AG09309 (cell line): ENCODE results near the gene LRRC4C.

Experiments
- DNase-seq: peaks from one replicate; pipeline ENCODE4 v3.0.0-alpha.2; 2010; ENCODE audit warnings: low read depth
- H3K4me3 ChIP-seq: 2 replicates; pipeline ENCODE4 v1.5.1; 2011; ENCODE audit warnings: mild to moderate bottlenecking, low read depth, low read length, moderate library complexity; ENCODE audit not compliant: control insufficient read depth
- TF ChIP-seq, protein P1 (sequence below): IDR thresholded peaks from 2 replicates; pipeline ENCODE4 v1.5.1; 2011; ENCODE audit warnings: mild to moderate bottlenecking, low read depth, low read length, inconsistent platforms; ENCODE audit not compliant: insufficient read depth, control insufficient read depth; ENCODE audit errors: missing control alignments

The LRRC4C gene

GRCh38 chr11:40129266-40129665 lies 1330.2 kb downstream of the LRRC4C start:
- DNase-seq = no peak
- no peak overlapping the region for H3K4me3 ChIP-seq
- TF ChIP-seq, protein P1, sequence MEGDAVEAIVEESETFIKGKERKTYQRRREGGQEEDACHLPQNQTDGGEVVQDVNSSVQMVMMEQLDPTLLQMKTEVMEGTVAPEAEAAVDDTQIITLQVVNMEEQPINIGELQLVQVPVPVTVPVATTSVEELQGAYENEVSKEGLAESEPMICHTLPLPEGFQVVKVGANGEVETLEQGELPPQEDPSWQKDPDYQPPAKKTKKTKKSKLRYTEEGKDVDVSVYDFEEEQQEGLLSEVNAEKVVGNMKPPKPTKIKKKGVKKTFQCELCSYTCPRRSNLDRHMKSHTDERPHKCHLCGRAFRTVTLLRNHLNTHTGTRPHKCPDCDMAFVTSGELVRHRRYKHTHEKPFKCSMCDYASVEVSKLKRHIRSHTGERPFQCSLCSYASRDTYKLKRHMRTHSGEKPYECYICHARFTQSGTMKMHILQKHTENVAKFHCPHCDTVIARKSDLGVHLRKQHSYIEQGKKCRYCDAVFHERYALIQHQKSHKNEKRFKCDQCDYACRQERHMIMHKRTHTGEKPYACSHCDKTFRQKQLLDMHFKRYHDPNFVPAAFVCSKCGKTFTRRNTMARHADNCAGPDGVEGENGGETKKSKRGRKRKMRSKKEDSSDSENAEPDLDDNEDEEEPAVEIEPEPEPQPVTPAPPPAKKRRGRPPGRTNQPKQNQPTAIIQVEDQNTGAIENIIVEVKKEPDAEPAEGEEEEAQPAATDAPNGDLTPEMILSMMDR = no peak

DNA sequence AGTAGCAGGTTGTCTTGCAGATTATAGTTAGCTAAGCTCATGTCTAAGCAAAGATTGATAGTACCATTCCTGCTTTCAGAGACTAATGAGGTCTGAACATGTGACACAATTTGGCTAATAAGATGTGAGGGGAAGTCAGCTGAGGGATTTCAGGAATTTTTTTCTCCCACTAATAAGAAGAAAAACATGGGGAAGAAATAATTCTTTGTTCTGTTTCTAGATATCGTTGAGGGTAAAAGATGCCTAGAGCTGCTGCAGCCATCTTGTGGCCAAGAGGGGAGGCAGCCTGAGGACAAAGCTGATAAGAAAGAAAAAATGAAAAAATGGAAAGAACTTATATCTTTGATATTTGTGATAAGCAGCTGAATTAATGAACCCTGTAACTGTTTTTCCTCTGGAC lies 1334.4 kb downstream of the LRRC4C start:
- no peak overlapping the region for H3K4me3 ChIP-seq
- DNase-seq = no peak
- TF ChIP-seq, protein P1 = no peak

DNA sequence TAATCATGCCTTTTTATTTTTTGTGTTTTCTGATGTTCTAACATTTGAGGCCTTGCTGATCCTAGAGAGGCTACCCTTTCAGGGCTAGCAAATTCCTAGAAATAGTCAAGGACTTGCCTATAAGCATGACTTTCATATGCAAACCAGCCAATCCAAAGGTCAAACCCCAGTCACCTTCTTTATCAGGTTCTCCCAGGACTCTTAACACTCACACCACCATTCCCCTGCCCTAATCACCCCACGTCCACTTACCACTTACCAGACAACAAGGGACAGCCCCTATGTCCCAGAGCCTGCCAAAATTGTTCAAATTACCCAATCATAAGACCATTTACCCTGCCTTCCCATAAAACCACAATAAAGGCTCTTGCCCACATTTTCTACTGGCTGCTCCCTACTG lies 1339.8 kb downstream of the LRRC4C start:
- TF ChIP-seq, protein P1 = no peak
- H3K4me3 ChIP-seq = no peak overlapping the region
- DNase-seq = no peak

GRCh38 chr11:40118780-40119179 lies 1340.7 kb downstream of the LRRC4C start:
- TF ChIP-seq, protein P1 = no peak
- no peak for DNase-seq
- no peak overlapping the region for H3K4me3 ChIP-seq

- TF ChIP-seq, protein P1 = no peak
- no peak overlapping the region for H3K4me3 ChIP-seq
- no peak for DNase-seq
Observed at GRCh38 chr11:40118026-40118425, 1341.4 kb downstream of the LRRC4C start.

DNA sequence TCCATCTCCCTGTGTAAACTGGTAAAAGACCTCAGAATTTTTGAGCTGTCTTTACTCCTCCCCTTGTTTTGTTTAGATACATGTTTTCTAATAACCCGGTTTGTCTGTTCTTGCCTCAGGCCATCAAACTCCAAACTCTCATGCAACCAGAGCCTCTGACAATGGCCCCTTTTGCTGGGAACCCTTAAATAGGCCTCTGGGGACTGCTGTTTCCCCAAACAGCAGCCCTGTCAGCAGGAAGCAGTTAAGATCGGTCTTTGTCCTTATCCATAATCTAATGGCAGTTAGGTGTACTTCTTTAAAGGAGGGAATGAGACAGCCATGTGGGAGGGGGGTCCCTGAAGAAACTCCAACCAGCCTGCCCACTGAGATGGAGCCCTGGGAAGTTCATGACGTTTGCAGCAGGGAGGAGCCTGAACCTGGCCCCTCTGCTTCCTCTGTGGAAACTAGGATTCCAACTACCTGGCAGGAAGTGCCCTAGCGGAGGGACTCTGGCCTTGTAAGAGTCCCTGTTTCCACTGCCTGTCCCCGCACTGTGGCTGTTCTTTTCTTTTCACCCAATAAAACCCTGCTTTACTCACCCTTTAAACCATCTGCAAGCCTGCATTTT lies 1354.4 kb downstream of the LRRC4C start:
- no peak overlapping the region for H3K4me3 ChIP-seq
- DNase-seq = no peak
- TF ChIP-seq, protein P1 = no peak
